CD4-positive, alpha-beta T cell treated with Interleukin-12 subunit alpha and Interleukin-12 subunit beta, for 1 hour (primary cell): Measurements from ENCODE around the gene TMEM138.
"Not testable (repeated sequence)": the region's sequence is repeated elsewhere in the genome, so short reads cannot be mapped to it uniquely, and the experiment has no call there.

ENCODE experiments used
- DNase-seq: peaks from one replicate; pipeline ENCODE4 v3.0.0-alpha.2; 2020

The TMEM138 gene

GRCh38 chr11:61368646-61369045 lies 6.5 kb downstream of the TMEM138 start:
- no peak for DNase-seq

GRCh38 chr11:61369372-61370348 lies 7.5 kb downstream of the TMEM138 start:
- no peak for DNase-seq

GRCh38 chr11:61370349-61371005 lies 8.3 kb downstream of the TMEM138 start:
- no peak for DNase-seq

- no peak for DNase-seq
Observed at GRCh38 chr11:61372659-61373420, 10.7 kb downstream of the TMEM138 start.

GRCh38 chr11:61375761-61376108 lies 13.6 kb downstream of the TMEM138 start:
- DNase-seq: no peak

GRCh38 chr11:61377461-61378160 lies 15.4 kb downstream of the TMEM138 start:
- no peak for DNase-seq

- DNase-seq: no peak
Observed at GRCh38 chr11:61378713-61379313, 16.6 kb downstream of the TMEM138 start.

GRCh38 chr11:61380884-61381283 lies 18.7 kb downstream of the TMEM138 start:
- DNase-seq: no peak

GRCh38 chr11:61383859-61384258 lies 21.7 kb downstream of the TMEM138 start:
- DNase-seq: not testable (repeated sequence)

GRCh38 chr11:61384271-61385242 lies 22.4 kb downstream of the TMEM138 start:
- no peak for DNase-seq

- DNase-seq: no peak
Observed at GRCh38 chr11:61390161-61390560, 28.0 kb downstream of the TMEM138 start.

GRCh38 chr11:61392981-61393595 lies 30.9 kb downstream of the TMEM138 start:
- DNase-seq: peak; percentile 21

- DNase-seq: no peak
Observed at GRCh38 chr11:61401173-61401572, 39.0 kb downstream of the TMEM138 start.

GRCh38 chr11:61401573-61401972 lies 39.4 kb downstream of the TMEM138 start:
- DNase-seq: no peak

- DNase-seq: no peak
Observed at GRCh38 chr11:61403658-61404057, 41.5 kb downstream of the TMEM138 start.

GRCh38 chr11:61404103-61404502 lies 41.9 kb downstream of the TMEM138 start:
- no peak for DNase-seq

- DNase-seq: no peak
Observed at GRCh38 chr11:61404641-61405040, 42.5 kb downstream of the TMEM138 start.

- no peak for DNase-seq
Observed at GRCh38 chr11:61406067-61406466, 43.9 kb downstream of the TMEM138 start.

GRCh38 chr11:61406991-61407728 lies 45.0 kb downstream of the TMEM138 start:
- no peak for DNase-seq

- no peak for DNase-seq
Observed at GRCh38 chr11:61411589-61411988, 49.4 kb downstream of the TMEM138 start.
